ENCODE measurements around the gene THADA.

Gene THADA

DNA sequence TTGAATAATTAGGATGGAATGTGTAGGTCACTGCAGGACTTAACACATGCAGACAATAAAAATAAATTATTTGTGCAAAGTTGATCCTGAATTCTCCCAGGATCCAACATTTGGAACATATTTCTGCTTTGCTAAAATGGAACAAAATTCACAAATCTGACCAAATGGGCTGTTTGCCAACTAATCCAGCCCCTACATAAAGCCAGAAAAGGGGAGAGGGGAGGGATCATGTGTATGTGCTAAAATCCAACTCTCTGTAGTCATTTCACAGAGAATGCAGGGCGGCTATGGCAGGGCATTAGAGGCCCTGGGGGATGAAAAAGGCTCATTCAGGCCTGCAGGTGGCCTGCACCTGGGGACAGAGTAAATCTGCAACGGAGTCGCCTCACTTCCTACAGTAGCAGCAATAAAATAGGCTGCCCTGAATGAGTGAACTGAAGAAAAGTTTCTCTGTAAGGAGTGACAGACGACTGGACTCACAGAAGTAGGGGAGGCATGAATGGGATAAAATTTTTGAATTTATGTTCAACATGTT lies 365.4 kb downstream of the THADA start:
- DNase-seq, result no peak

DNA sequence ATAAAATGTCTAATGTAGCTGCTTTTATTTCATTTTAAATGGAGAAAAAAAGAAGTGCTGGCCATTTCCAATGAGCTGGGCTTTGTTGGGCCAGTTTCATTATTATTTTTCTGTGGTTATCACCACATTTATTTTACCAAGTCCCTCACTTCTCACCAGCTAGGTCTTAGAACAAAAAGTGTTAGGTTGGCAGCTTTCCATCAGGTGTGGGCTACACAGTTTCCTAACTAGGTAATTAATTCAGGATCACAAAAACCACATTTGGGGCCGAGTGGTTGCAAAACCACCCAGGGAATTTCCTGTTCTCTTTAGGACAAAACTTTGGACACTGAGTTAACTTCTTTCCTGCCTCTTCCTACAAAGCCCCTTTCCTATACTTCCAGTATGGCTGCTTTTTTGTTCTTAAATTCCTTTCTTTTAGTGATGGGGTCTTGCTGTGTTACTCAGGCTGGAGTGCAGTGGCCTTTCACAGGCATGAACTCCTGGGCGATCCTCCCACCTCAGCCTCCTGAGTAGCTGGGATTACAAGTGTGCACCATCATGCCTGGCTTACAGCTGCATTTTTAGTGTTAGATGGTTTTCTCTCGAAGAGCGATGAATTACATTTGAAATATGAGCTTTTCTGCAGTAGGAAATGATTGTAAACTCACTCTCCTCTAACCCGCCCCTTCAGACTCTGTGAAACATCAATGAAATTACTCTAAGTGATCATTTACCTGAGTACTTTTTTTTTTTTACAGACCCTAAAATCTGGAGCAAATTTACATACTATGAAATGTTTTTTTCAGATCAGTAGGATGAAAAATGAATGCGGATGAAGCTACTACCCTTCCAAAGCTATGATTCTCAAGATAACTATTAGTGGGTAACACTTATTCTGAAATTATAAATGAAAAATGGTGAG lies 366.8 kb downstream of the THADA start:
- peak; percentile 32 for DNase-seq

DNA sequence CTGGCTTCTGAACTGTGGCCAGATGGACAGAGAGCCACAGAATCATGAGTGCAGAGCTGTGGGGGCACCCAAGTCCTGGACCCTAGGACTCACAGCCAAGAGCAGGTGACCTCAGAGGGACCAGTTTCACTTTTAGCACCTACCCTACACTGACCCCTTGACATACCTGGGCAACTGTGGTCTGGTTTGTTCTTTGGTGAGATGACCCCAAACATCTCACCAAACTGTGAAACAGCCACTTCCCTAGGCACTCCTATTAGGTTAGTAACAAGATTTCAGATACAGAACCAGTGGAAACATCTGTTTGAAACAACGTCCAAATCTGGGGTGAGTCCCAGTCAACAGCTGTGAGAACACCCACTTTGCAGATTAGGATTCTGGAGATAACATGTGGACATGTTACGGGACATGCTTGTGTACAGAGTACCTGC lies 367.5 kb downstream of the THADA start:
- DNase-seq, result peak; percentile 13

DNA sequence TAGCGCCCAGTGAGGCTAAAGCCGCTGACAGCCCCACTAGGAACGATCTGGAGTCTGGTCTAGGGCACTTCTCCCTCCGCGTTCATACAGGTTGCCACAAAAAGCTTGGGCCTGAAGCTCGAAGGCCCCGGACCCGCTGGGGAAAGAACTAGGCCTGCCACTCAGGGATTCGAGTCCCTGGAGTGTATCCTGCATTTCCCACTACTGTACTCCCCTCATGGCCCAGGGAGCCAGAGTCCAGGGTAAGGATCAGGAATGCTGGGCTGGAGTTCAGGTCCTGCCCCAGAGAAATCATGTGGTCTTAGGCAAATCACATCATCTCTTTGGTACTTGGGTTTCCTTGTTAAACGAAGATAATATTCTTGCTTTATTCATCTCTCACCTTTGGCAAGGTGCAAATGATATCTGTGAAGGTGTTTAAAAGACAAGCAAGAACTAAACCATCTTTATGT lies 368.0 kb downstream of the THADA start:
- no peak for DNase-seq

DNA sequence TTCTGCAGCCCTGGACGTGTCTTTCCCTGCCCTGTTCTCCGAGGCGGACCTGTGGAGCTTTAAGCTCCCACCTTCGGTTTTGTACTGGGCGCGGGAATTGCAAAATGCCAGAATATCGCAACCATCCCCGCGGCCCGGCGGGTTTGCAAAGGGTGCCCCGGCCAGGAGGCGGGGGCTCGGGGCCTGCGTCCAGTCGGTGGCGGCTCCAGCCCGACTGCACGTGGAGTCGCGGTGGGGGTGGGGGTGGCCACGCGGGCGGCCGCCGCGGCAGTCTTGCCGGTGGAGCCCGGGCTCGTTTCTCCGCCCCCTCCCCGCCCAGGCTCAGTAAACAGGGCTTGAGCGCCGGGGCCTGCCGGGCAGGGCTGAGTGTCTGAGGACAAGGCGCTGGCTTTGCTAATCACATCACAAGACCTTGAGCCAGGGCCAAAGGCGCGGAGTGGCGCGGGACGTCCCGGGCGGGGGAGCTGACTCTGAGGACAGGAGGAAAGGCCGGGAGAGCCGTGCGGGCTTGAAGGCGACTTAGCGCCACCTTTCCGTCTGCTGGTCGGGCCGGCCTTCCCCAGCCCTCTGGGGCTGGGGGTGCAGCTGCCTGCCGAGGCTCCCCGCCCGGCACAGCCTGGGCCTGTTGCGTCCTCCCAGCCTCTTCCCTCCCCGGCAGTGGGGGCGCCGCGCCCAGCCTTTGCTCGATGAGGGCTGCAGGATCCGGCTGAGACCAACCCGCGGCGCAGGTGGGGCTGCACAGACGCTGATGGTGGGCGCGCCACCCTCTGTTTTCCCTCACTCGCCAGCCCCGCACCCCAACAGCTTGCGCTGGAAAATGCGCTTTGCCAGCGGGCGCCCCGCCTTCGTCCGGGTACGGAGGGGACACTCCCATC lies 368.6 kb downstream of the THADA start:
- DNase-seq, result peak; percentile 49

DNA sequence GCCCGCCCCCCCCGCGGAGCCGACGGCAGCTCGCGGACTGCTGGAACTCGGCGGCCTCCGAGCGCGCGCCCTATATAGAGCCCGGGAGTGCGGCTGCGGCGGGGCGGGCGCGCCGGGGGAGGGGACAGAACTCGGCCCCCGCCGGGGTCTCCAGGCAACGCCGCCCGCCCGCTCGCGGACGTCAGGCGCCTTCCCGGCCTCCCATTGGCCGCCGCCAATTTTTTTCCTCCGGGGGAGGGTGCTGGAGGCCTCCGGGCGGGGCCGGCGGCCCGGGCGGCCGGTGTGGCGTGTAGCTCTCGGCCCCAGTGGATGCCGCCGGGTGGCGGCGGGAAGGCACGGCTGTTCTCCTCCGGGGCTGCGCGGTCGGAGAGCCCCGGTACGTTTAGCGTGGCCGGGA lies 369.3 kb downstream of the THADA start, which contains the start of gene ZFP36L2:
TSS of gene ZFP36L2 (minus strand) at position 49 of the 397 bp plus-strand sequence. CDS start 291 bp downstream, outside the sequence.
- DNase-seq, result peak; percentile 98

DNA sequence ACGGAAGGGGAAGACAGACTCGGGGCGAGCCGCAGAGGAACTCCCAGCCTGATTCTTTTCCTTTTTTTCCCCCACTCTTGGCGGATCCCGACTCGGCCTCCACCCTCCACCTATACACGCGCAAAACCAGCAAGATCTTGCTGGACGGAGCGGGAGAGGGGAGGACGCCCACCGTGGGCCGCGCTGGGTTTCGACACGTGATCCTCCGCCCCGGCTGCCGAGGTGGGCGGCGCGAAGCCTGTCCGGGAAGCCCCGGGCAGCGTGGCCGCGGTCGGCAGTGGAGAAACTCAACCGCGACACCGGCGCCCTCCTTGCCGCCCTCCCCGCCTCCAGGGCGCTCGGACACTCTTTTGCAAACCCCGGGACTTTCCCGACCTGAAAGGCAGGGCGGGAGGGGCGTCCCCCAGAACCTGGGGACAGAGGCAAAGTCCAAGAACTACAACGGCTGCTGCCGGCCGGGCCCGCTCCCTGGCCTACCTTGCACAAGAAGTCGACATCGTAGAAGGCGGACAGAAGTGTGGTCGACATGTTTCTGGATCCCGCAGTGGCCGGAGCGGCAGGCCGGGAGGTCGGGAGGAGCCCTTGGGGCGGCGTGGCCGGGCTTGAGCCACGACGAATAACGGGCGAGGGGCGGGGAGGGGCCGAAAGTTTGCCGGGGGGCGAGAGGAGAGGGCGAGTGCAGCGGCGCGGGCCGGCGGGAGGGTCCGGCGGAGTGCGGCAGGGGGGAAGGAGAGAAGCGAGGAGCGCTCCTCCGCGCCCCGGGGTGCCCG lies 369.9 kb downstream of the THADA start:
- DNase-seq, result peak; percentile 65

DNA sequence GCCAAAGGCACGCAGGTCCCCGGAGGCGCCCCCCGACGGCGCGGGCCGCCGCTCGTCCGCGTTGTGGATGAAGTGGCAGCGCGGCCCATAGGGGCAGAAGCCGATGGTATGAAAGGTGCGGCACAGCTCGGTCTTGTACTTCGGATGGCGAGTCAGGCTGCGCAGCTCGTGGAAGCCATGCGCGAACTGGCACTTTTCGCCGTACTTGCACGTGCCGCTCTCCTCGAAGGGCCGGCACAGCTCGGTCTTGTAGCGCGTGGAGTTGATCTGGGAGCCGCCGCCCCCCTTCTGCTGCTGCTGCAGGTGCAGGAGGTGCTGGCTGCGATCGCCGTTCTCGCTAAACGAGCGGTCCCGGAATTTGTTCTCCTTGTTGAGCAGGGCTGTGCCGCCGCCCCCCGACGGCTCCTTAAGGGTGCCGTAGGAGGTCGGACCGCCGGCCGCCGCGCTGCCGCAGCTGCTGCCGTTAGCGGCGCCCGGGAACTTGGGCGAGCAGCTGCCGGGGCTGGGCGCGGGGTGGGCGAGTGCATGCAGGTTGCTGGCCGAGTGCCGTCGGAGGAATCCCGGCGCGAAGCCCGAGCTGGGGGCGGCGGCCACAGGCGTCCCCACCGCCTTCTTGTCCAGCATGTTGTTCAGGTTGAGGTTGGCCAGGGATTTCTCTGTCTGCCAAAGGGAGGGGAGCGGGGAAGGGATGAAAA lies 370.6 kb downstream of the THADA start:
- peak; percentile 67 for DNase-seq

DNA sequence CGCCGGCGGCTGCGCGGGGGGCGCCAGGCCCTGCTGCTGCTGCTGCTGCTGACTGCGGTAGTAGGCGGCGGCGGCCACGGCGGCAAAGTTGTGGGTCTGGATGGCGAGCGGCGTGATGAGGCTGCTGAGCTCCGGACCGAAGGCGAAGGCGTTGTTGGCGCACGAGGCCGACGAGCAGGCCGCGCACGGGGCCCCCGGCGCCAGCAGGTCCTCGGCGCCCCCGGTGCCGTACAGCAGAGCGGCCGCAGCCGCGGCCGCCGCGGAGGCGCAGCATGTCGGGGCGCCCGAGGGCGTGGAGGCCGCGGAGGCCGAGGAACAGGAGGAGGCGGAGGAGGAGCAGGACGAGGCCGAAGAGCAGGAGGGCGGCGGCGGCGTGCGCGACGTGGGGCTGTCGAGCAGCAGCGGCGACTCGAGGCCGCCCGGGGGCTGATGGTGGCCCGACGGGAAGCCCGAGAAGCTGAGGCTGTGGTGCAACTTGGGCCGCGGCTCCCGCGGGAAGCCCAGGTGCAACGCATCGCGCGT lies 371.2 kb downstream of the THADA start:
- DNase-seq, result peak; percentile 57

DNA sequence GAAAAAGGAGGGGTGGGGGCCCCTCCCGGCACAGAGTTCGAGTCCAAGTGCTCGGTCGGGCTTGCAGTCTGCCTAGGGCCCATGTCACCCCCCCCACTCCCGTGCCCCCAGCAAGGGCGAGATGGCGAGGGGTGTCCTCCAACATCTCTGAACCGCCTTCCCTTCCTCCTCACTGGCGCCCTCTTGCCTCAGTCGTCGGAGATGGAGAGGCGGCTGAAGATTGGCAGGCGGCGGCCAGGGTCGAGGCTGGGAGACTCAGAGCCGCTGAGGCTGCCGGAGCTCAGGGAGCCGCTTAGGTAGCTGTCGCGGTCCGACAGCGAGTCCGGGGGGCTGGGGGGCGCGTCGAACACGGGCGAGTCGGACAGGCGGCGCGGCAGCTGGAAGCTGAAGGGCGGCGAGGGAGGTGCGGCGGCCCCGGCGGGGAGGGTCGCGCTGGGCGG lies 371.7 kb downstream of the THADA start:
- DNase-seq, result peak; percentile 73

DNA sequence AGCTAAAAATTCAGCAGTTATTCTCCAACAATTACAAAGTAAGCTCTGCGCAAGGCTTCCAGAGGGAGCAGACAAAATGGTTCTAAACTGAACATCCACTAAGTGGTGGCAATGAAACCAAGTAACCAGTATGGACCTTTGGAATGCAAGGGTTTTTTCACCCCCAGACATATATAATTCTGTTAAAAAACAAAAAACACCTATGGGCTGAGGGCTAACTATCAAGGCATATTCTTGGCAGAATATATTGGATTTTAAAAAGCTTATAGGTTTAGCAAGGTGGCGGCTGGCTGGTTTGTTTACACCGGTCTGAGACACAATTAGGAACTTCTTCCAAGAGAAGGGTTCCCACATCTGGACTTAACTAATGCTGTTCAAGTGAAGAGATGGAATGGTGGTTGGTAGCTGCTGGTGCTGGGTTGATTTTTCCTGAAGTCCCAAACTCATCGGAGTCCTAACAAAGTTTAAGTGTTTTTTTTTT lies 372.3 kb downstream of the THADA start:
- peak; percentile 13 for DNase-seq

DNA sequence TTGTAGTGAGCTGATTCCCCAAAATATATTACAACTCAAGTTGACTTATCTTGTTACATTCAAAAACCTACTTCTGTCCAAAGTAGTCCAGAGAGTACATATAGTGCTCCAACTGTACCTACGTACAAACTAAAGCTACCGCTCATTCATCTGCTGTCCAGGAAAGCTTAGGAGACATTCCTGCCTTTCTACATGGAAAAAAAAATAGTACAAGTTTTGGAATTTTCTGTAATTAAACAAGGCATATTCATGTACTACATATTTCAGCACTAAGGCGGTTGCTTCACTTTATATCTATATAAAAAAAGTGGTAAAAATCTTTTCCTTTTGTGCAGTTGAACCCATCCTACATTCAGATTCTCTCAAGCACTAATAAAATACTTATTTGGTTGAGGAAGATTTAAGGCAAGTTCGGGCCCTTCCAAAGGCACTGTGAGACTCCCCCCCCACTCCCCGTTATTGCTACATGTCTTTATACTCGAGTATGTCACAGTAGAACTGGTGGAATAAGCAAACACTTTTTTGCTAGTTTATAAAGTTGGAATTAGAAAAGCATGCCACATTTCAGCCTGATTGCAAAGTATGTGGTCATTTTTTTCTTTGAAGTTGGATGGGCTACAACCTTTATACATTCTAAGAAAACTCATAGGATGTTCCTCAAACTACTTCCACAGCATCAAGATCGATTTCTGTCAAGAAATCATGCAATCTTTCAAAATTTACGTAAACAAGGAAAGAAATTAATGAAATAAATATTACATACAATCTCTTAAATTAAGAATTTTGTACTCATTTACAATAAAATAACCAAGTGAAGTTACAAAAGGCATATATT lies 373.1 kb downstream of the THADA start:
- DNase-seq, result peak; percentile 13

DNA sequence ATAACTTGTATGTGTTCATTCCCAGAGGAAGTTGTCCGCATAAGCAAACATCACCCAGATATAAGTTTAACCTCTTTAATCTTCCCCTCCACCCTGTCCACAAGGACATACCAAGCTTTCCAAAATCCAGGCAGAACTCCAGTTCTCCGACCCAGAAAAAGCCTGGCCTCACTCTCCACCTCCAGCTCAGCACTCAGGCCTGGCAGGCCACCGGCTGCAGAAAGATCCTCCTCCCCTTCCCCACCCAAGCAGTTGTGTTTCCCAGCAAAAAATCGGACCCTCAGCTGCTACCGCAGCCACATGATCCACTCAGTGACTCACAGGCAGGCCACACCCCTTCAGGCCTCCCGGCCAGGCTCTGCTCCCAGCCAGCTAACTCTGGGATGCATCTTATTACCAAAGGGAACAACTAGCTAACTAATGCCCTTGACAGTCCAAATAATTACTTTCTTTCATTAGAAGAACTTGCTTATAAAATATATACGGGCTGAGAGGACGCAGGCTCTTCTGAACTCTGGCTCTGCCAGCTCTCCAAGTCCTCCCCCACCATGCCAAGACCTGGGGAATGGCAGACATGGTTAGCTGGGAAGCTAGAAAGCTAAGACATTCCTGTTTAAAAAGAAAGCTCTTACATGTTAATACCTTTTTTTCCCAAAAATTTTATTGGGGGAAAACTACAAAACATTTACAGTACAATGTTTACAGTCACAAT lies 373.9 kb downstream of the THADA start:
- DNase-seq, result peak; percentile 57

DNA sequence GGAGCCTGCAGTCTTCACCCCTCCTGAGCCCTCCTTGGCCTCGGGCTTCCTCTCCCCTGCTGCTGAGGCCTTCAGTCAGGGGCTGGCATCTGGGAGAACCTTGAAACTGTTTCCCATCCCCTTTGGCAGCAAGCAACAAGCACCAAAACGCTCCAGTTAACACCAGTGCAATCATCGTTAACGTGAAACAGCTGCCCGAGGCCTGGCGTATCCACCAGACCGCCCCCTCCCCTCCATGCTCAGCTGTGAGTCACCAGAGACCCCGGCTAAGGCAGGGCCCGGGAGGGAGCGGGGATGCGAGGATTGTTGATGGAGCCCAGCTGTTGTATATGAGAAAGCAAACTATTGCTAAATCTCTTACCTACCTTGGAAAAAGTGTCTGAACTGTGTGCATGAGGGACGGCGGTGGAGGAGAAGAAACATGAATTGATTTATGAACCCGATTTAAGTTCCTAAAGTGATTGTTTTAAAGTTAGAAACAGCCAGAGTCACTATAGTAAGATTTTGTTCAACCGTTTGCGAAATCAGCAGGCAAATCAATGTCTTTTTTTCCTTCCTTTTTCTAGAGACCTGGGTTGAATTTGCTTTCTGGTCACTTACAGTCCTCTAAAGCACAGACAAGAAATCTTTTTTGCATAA lies 374.6 kb downstream of the THADA start:
- peak; percentile 45 for DNase-seq

DNA sequence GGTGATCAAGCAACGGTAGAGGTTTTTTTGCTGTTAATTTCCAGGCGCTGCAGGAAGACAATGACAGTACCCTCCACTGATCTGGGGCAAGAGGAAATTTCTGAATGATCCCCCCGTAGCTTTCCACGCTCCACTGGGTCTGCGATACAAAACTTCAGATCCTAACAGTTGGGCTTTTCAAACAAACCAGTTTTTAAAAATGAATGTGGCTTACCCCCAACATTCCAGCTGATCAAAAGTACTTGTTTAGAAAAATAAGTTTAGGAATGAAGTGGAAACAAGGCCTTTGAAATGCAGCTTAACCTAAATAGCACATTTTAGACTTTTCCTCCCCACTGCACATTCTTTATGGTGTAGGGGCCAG lies 375.1 kb downstream of the THADA start:
- DNase-seq, result no peak

DNA sequence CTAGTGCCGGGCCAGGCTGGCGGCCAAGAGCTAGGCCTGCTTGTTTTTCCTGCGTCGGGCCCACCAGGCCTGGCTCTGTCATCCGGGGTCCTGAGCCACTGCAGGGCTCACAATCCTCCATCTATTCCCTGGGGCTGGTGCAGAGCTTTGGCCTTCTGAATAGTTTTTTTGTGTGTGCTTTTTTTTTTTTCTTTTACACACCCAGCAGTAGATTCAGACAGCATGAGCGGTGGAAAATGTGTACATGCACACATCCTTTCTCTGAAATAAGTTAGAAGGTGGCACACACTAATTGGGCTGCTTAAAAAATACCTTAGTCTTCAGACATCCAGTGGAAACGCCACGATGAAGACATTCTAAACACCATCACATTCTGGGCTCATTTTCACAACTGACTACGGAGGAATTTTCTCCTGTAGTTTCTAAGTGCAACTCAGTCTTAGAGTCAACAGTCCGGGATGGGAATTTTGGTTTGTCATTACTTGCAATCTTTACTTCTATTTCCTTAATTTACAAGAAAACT lies 375.5 kb downstream of the THADA start:
- no peak for DNase-seq

DNA sequence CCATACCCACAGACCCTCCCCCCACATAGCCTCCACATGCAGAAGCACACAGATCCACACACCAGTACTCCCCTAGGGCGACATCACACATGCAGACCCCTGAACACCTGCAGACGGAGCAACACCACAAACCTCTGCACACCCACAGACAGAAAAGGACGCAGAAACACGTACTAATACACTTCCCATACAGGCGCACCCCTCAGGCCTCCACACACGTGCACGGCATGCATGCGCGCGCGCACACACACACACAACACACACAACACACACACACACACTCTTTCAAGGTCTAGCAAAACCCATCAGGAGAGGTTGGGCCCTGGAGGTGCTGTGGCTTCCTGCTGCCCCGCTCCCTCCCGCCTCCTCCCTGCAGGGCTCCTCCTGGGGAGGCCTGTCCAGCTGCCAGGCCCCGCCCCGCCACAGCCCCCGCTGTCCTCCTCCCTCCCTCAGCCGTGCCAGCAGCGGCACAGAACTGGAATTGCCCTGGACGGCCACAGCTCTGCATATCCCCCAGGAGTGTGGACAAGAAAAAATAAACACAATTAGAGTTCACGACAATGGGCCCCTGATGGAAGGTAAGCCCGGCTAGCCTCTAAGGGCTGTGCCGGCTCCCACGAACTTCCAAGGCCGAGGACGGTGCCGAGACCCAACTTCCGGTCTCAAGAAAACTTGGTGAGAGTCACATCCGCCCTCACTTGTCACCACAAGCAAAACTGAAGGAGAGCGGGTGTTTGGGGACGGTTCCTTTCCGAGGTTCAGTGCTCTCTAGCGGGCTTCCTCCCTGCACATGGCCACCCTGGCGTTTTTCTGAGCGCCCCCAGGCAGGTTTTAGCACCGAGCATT lies 376.2 kb downstream of the THADA start:
- peak; percentile 92 for DNase-seq

Measured in central memory CD4-positive, alpha-beta T cell (primary cell).